ENCODE data around the gene ST6GALNAC2.
"Not testable (repeated sequence)": the region's sequence is repeated elsewhere in the genome, so short reads cannot be mapped to it uniquely, and the experiment has no call there.

ST6GALNAC2 gene

DNA sequence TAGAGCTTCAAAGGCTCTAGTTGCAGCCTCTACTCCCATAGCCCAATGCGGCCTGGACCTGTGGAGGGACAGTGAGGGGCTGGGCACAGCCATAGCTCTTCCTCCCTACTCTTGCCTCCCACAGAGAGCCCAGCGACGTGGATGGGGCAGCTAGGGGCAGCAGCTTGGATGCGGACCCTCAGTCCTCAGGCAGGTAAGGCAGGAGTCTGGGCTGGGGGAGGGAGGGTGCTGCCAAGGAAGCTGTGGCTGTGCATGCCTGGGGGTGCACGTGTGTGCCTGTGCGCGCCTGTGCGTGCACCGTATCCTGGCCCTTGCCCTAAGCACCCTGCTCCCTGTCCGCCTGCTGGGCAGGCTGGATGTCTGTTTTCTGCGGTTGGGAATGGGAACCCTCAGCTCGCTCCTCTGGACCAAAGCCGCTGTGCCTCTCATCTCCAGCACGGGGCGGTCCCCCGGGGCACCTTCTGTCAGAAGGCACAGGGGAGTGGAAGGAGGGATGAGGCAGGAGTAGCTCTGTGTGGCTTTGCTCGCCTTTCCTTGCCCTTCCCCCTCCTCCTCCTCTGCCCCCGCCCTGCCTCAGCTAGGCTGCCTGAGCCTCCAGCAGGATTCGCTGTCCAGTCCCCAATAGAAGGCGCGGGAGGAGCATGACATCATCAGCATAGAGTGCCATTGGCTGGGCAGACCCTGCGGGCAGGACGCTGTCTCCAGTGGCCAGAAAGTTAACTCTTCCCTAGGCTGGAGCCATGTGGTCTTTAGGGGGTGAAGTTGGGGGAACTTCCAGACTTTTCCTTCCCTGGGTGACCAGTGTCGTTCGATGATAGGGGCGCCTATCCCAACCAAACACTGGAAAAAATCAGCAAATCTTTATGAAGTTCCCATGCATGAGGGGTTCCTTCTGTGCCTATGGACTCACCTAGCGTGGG, 45.0 kb downstream of the ST6GALNAC2 start:
- no peak for DNase-seq (ENCODE audit: low read depth in 2 of 2)

DNA sequence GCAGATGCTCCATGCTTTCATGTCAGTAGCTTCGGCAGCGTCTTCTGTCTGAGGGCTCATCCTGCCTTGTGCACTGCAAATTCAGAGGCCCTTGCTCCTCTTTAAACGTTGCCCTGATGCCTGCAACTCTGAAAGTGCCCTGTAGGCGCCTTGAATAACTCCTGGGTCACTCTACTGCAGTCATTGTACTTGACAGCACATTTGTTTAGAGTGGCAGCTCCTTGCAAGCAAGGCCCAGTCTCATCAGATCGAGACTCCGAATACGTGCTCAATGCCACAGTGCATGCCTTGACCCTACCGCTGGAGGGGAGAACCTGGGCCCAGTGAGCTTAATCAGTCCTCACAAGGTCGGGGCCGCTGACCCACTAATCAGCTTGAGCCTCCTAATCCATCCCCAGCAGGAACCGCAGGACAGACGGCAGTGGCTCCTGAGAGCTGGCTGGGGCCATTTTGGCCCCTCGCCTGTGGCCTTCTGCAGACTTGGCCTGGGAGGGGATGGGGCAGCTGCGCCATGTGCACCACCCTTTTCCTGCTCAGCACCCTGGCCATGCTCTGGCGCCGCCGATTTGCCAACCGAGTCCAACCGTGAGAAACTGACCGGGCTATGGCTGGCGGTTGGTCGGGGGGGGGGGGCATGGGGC, 45.9 kb downstream of the ST6GALNAC2 start, which contains the start of gene PRCD:
Gene PRCD, plus strand, starts transcription at position 414 of the 641 bp plus-strand sequence. Its CDS starts 98 bp downstream, at position 512.
- no peak for DNase-seq (ENCODE audit: low read depth in 2 of 2)

DNA sequence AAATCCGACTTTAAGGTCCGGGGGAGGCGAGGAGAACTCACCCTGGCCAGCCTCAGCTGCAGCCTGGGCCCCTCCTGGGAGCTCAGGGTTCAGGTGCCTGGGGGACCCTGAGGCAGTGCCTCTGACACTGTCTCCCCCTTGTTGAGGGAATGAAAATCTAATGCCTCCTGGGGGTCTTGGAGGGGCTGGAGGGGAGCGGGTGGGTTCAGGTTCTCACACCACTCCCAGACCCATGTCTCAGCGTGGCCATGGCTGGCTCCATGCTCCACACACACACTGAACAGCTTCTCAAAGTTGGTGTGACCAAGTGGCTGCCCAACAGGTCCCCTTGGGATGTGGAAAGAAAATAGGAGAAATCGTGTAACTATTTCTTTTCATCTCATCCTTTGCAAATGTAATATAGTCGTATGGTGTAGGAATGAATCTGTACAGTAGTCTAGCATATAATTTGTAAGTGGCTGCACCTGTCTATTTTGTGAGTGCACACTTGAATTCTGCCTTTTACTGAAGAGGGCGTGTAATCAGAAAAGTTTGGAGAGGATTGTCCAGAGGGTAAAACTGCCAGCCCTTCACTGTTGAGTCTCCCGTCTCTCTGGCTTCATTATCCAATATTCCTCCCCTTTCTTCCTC, 46.6 kb downstream of the ST6GALNAC2 start:
- DNase-seq (ENCODE audit: low read depth in 2 of 2), result no peak

DNA sequence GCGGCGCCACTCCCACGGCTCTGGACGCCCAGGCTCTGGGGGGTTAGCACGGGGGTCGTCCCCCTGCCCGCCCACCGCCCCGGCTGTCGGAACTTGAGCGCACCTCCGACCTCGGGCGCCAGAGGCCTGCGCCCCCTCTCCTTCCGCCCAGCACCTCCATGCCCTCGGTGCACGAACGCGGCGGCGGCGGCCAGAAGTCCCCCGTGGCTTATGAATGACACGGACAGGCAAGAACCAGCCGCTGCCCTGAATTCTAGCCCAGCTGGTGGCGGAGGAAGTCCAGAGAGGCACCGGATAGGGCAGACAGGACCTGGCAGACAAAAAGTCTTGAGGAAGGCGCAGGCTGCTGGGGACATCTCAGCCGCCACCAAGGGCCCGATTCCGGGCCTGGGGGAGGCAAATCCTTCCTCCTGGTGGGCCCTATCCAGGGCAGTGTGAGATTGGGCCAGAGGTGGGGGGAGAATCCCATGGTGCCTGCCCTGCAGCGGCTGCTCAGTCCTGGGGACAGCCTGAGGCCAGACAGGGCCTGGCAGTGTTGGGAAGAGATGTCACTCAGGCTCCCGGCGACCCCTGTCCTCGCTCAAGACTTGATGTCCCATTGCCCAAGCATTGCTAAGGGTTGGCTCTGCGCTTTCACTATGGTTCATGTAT, 47.3 kb downstream of the ST6GALNAC2 start:
- DNase-seq (ENCODE audit: low read depth in 2 of 2), result no peak

DNA sequence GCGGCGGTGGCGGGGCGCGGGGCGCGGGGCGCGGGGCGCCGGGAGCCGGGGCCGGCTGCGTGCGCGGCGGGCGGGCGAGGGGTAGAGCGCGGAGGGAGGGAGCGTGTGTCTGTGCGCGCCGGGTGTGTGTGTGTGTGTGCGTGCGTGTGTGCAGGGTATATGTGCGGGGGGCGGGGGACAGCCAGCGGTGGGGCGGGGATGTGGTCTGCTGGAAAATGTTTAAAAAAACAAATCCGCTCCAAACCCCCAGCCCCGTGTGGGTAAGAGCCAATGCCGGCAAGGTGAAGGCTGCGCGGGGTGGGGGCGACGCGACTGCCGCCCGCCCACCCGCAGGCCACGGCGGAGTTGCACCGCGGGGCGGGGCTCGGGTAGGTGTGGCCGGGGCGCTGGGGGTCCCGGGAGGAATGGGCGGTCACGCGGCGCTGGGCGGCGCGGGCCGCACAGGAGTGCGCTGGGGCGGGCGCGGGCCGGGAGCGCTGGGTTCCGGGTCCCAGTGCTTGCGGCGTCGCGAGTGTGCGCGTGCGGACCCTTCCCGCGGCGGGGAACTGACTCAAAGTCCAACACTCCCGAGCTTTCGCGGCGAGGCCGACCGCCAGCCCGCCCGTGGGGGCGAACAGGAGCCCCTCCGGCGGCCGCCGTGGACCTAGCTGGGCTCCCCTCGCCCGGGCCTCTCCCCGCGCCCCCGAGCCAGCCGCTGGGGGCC, 47.9 kb downstream of the ST6GALNAC2 start, which contains the start of gene CYGB:
Gene CYGB, minus strand, starts transcription at position 132 of the 703 bp plus-strand sequence. CDS start 167 bp downstream, outside the sequence.
- no peak for DNase-seq (ENCODE audit: low read depth in 2 of 2)

DNA sequence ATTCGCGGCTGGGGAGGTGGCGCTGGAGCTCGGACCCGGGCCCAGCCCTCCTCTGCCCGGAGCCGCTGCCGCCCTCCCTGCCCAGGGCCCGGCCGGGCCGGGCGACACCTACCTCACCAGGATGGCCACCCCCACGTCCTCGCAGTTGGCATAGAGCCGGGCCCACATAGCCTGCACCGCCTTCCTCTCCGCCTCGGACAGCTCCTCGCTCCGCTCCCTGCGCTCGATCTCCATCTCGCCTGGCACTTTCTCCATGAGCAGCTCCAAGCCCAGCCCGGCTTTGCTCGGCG, 48.4 kb downstream of the ST6GALNAC2 start:
- no peak for DNase-seq (ENCODE audit: low read depth in 2 of 2)

DNA sequence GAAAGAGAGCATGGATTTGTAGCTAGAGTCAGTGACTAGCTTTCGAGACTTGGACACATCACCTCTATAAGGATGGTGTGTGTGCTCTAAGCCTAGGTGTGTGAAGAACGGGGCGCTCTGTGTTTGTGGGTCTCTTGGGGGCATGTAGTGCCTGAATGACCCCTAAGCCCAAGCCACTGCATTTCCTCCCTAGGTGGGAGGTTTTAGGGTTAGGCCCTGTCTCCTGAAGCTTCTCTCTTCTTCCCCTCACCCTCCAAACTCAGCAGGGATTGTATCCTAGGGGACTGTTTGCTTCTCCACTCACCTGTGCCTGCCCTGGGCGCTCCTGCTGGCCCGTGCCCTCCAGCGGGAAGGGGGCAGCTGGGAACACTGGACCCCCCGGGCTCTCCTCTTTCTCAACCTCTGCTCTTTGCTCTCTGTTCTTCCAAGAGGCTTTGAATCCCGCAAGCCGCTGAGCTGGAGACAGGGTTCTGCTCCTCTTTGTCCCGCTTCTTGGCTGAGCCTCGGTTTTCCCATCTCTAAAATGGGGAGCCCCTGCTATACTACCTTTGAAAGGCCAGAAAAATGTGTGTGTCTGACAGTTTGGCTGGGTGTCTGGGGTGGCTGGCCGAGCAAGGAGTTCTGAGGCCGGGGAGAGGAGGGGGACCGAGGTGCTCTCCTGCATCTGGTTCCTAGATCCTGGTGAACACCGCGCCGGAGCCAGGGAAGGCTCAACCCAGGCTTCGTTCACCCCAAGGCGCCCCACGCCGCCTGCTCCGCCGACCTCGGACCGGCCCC, 49.0 kb downstream of the ST6GALNAC2 start:
- no peak for DNase-seq (ENCODE audit: low read depth in 2 of 2)

DNA sequence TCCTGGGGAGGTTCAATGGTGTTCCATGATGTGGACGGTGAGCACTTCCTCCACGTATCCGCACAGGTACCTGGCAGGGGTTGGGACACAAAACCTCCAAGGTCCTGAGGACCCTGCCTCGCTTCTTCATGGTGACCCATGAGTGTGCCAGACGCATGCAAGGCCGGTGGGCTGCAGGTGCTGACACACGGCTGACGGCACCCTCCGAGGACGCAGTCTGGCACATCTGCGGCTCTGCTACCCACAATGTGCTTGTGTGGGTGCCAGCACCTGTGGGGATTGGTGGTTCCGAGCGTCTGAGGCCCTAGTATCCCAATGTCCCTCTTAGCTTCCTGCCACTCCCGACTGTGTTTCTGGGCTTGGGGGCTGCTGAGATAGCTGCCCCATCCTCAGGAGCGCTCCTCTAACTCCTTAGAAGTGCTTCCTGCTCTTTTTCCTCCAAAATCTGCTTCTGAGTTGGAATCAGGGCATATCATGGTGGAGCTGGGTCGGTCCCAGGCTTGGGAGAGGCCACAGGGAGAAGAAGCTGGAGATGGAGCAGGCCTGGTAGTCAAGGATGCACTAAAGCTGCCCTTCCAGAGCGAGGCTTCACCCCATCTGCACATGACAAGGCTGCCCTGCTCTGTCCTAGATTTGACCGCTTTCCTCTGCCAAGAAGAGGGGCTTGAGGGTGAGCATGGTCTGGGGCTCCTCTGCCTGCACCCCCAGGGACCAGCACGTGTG, 49.7 kb downstream of the ST6GALNAC2 start:
- DNase-seq (ENCODE audit: low read depth in 2 of 2), result no peak

DNA sequence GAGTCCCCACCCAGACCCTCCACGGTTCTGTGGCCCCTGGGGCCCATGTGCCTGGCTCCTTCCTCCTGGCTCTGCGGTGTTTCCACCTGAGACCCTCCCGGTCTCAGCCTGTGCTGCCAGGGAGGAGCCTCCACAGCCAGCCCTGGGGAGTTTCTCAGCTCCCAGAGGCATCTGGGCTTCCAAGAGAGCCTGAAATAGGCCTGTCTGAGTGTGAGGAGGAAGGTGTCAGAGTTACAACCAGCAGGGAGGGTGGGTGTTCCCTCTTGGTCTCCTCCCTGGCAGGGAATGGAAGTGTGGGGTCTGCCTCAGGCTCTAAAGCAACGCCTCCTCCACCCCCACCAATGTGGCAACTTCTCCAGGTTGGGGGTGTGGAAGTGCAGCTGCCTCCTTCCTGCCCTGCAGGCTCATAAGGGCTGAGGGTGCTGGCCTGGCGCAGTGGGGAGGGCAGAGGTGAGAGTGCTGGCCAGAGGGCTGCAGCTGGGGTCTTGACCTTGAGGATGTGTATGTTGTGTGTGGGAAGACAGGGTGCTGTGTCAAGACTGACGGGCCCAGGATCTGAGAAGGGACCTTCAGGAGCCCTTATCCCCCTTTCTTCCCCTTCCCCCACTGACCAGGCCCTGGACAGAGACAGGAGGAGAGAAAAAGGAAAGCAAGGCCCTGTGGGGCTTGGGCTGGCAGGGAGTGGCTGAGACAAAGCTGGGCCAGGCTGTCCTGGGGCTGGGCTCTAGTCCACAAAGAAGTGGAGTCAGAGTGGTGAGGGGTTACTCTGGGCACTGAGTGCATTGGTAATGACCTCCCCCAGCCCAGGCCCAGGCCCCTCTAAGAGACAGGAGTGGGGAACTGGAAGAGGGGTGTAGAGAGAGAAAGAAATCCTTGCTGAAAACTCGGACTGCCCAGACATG, 50.6 kb downstream of the ST6GALNAC2 start:
- no peak for DNase-seq (ENCODE audit: low read depth in 2 of 2)

DNA sequence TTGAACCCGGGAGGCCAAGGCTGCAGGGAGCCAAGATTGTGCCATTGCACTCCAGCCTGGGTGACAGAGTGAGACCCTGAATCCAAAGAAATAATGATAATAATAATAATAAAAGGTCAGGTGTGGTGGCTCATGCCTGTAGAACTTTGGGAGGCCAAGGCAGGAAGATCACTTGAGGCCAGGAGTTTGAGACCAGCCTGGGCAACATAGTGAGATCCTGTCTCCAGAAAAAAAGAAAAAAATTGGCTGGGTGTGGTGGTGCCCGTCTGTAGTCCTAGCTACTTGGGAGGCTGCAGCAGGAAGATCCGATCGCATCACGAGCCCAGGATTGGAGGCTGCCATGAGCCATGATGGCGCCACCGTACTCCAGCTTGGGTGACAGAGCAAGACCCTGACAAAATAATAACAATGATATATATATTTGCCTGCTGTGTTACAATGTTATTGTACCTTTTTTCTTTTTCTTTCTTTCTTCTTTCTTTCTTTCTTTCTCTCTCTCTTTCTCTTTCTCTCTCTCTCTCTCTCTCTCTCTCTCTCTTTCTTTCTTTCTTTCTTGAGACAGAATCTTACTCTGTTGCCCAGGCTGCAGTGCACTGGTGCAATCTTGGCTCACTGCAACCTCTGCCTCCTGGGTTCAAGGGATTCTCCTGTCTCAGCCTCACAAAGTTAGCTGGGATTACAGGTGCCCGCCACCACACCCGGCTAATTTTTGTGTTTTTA, 51.9 kb downstream of the ST6GALNAC2 start:
- DNase-seq (ENCODE audit: low read depth in 2 of 2), result not testable (repeated sequence)

DNA sequence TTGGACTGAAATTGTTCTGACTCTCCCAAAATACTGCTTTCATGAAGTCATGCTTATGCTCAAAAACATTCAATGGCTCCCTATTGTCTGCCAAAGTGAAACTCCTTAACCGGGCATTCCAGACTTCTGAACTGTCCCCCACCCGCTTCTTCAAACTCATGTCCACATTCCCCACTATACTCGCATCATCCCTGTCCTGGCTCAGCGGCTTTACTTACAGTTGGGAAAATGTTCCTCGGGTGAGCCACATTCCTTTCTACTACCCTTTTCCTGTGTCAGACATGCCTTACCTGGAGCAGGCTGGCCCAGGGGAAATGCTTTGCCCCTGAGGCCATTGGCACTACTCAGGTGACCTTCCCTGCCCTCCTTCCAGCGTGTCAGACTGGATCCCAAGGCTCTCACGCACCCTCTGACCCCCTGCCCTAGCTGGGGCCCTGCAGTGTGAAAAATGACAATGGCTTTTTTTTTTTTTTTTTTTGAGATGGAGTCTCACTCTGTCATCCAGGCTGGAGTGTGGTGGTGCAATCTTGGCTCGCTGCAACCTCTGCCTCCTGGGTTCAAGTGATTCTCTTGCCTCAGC, 53.5 kb downstream of the ST6GALNAC2 start:
- no peak for DNase-seq (ENCODE audit: low read depth in 2 of 2)

DNA sequence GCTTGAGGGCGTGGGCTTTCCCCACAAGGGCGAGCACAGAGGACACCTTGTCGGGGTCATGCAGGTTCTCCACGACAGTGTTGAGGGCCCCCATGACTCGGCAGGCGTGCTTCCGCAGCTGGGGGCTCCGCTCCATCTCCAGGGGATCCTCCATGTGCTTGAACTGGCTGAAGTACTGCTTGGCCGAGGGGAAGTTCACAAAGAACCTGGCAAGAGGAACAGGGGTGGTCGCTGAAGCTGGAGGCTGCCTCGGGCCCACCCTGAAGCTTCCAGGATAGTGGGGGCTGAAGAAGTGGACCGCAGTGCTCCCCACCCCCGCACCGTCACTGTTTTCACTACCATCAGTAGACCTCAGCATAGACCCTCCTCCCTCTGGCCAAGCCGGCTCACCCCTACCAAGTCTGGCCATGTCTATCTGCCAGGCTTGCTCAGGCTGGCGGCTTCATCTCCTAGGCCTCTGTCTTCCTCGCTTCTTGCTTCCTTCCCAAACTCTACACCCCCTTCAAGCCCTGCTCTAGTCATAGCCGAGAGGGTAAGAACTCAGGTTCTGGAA, 54.1 kb downstream of the ST6GALNAC2 start:
- no peak for DNase-seq (ENCODE audit: low read depth in 2 of 2)

DNA sequence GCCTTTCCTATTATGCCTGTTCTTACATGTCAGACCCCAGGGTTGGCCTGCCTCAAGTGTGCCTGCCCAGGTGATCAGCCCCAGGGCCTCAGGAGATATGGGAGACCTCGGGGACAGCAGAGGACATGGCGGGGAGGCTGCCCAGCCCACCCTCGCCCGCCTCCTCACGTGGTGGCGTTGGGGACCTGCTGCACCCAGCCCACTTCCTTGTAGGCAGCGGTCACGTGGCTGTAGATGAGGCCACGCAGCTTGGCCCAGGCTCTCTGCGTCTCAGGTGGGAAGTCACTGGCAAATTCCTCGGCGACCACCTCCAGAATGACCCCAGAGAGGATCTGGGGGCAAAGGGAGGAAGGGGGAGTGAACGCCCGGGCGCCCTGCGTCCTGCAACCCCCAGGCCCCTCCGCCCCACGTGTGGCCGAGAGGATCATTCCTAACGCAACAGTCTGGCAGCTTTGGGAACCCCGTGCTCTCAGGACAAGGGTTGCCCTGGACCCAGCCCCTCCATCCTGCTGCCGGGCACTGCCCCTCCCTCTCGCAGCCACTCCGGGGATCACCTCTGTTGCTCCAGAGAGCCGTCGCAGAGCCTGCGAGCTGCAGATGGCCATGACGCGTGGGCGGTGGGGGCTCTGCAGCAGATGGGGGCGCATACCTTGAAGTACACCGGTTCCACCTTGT, 54.7 kb downstream of the ST6GALNAC2 start:
- DNase-seq (ENCODE audit: low read depth in 2 of 2), result no peak

DNA sequence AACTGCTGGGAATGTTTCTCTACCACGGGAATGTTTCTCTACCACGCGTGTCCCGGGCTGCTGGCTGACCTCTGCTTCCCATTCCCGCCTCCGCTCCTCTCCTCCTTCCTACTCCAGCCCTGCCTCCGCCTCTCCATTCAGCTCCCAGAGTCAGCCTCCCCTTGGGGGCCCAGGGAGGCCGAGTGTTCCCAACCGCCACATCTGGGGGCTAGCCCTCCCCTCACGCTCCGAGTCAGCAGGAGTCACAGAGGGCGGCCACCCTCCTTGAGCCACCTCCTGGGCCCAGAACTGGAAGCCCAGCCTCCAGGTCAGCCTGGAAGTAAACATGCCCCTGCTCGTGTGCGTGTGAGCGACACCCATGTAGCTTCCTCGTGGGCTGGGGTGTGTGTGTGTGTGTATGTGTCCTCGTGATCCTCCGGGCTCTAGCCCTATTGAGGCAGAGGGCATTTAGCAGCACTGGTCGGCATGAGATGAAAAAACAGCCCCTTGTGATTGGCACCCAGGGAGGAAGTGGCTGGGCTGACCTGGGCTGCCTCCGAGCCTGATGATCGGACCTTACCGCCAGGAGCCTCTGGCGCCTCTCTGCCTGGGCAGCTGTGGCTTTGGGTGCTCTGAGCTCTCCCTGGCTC, 55.5 kb downstream of the ST6GALNAC2 start:
- no peak for DNase-seq (ENCODE audit: low read depth in 2 of 2)

DNA sequence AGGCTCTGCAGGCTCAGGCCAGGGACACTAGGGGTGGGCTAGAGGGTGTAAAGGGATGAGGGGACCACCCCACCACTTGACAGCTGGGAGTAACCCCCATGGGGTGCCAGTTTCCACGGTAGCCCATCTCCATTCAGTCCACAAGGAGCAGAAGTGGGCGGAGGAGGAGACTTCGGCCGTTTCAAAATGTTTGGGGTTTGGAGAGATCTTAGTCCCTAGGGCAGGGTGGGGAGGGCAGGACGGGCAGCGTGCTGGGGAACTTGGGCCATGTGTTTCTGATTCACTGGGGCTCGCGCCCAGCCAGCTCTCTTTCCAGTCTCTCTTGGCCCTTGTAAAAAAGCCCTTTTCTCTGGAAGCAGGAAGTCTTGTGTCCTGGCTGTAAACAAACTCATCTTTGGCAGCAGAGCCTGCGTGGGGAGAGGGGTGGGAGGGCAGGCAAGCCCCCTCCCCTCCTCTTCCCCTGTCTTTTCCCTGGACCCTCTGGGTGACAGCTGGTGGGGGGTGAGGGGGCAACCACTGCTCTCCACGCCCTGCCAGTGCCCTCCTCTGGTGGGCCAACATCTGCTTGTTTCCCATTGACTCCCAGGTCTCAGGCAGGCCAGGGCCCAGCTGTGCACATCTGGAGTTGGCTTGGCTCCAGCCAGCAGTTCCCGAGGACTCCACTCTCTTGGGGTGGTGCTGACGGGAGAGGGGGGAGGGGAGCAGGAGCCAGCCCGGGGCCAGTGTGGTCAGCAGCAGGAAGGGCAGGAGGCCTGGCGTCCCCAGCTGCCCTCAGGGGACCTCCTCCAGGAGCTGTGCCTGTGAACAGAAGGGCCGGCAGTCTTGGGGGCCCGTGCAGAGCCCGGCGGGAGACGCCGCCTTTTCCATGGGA, 56.2 kb downstream of the ST6GALNAC2 start:
- no peak for DNase-seq (ENCODE audit: low read depth in 2 of 2)
